Measurements from ENCODE around the gene CADPS2.
"Not testable (repeated sequence)": the region's sequence is repeated elsewhere in the genome, so short reads cannot be mapped to it uniquely, and the experiment has no call there.

Gene CADPS2

DNA sequence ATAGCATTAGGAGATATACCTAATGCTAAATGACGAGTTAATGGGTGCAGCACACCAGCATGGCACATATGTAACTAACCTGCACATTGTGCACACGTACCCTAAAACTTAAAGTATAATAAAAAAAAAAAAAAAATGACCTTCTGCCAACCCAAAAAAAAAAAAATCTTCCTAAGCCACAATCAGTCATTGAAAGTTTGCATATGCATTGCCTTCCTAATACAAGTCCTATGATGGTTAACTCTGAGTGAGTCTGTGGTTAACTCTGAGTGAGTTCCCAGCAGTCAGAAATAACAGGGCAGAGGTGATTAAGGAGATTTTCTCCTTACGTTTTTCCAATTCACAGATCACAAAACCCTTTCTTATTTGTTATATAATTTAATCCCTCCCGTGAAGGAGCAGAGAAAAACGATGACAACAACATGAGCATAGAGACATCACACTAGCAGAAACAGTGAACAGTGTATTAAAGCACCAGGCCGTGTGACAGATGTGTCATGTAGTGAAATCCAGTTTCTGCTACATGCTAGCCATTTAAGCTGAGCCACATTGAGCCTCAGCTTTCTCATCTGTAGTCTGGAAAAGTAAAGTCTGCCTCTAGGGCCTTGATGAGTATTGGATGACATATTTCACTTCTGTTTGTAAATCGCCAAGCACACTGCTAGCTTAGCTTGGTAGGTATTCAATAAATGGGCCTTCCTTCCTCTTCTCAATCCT lies 176.2 kb downstream of the CADPS2 start:
- no peak for DNase-seq (ENCODE audit: low read depth)

DNA sequence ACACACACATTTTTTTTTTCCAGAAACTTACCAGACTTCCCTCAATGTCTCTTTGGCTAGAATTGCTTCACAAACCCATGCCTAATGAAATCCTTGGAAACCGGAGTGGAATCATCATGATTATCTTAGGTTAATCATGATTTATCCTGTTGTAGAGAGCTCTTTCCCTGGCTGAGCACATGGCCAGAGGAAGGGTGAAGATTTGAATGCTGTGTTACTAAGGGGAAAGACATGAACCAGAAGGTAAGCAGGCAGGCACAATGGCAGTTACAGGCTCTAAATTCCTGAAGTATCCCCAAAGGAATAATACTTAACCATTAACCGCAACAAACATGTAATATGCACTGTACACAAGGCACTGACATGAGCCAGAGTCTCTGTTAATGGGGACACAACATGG lies 179.4 kb downstream of the CADPS2 start:
- no peak for DNase-seq (ENCODE audit: low read depth)

DNA sequence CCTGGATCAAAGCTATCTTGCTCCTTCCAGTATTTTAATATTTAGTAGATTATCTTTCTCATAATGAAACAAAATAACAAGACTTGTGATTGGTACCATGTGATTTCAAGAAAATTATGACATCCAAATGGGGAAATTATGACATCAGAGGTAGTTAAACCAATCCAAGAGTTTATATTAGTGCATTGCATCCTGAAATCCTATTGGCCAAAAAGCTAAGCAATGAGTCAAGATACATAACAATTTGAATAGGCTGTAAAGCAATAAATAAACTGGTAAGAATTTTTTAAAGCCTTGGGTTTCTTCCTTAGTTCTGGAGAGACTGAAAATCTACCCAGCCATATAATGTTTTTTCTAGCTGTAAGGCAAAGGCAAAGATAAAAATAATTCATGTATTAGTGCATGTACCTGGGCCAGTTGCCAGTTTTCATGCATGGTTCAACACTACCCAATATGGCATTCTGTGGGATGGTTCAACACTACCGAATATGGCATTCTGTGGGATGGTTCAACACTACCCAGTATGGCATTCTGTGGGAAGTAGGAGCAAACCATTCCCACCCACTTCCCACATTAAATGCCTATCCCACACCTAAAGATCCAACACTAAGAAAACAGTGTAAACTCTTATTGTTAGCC lies 183.3 kb downstream of the CADPS2 start, which contains the start of gene RNF148:
TSS of gene RNF148 (minus strand) at position 51 of the 639 bp plus-strand sequence. CDS start 172 bp downstream, outside the sequence.
- no peak for DNase-seq (ENCODE audit: low read depth)

DNA sequence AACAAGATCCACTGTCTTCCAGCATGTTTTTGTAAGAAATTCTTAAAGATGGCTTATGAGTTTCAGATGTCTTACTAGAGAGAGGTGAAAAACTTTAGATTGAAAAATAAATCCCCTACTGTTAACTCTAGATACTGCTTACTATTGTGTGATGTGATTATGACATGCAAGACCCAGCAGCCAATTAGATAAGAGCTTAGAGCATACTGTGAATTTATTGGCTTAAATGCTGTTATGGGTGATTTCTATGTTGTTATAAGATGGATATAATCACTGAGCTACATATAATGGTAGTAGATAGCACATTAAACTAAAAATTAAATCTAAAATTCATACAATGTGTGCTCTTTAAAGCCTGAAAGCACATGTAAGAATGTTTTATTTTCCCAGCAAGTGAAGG lies 187.2 kb downstream of the CADPS2 start, which contains the start of gene RNF133:
TSS of gene RNF133 (minus strand) at position 101 of the 400 bp plus-strand sequence. CDS start 199 bp downstream, outside the sequence.
- DNase-seq (ENCODE audit: low read depth): no peak

DNA sequence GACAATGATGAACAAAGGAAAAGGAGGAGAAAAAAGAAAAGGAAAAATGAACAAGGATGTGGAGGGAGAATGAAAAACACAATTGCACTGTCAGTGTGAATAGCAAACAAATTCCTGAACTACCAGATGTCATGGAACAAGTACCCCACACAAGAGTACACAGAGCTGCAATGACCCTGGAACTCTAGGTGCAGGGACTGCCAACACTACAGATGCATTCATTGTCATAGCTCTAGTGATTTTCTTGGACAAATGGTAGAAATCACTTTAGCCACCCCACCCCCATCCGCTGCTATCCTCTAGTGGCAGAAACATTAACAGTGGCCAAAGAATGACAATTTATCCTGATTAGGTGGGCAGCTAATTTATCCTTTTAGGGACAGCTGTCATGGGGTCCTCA lies 190.4 kb downstream of the CADPS2 start:
- no peak for DNase-seq (ENCODE audit: low read depth)

DNA sequence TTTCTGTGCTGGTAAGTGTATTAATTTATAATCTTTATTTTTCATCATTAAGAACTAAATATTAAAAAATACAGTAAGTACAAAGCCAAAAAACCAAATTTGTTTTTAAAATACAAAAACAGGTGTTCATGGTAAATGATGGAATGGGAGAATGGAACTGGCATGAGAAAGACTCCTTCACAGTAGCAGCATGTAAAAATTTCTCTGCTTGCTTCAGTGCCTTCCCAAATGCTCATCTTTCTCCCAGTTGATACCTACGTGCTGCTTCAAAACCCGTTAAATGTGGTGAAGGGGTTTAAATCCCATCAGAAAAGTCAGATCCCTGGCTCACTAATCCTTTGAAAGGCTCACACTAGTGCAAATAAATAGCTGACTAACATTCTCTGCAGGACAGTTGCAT lies 191.6 kb downstream of the CADPS2 start:
- DNase-seq (ENCODE audit: low read depth): no peak

DNA sequence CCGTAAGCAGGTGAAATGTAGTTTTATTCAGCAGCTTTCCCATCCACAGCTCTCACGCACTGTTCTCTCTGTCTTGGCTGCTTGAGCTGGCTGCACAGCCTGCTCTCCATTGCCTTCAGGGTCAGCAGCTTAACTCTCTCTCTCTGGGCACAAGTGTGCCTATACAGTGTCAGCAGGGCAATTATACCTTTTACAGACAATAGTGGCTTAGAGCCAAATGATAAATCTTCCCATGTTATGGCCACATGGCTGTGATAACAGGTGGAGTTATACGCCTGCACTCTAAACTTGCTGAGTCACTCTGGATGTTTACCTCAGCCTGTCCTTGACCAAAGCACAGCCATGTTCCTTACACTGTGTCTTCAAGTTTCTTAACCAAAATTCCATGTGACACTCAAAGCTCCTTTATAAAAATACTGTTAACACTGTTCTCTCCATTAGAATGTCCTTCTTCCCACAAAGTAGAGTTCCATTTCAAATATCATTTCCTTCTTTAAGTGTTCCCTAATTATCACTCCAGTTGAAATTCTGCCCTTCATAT lies 193.4 kb downstream of the CADPS2 start:
- DNase-seq (ENCODE audit: low read depth): no peak

DNA sequence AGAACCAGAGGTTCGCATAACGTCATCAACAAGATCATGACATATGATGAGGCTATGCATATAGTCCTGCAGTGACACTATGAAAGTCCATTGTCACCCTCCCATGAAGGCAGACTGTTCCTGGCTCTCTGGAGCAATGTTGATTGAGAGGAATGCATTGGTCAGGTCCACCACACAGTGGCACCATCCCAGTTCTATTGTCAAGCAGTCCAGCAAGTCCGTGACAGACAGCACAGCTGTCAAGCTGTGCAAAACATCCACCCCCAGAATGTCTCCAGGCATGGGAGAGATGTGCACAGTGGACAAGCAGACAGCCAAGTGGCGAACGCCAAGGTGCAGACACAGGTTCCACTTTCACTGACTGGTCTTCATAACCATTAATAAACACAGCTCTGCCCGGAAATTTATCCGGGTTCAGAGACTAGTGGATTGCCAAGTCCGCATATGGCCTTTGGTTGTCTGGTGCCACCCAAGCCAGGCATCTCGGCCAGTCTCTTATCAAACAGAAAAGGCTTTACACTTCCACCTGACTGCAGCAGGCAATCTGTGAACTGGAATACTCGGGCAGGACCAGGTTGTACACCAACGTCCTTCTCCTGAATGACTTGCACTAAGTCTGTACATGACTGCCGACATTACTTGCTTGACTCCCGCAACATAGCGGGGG lies 194.6 kb downstream of the CADPS2 start:
- DNase-seq (ENCODE audit: low read depth): no peak

DNA sequence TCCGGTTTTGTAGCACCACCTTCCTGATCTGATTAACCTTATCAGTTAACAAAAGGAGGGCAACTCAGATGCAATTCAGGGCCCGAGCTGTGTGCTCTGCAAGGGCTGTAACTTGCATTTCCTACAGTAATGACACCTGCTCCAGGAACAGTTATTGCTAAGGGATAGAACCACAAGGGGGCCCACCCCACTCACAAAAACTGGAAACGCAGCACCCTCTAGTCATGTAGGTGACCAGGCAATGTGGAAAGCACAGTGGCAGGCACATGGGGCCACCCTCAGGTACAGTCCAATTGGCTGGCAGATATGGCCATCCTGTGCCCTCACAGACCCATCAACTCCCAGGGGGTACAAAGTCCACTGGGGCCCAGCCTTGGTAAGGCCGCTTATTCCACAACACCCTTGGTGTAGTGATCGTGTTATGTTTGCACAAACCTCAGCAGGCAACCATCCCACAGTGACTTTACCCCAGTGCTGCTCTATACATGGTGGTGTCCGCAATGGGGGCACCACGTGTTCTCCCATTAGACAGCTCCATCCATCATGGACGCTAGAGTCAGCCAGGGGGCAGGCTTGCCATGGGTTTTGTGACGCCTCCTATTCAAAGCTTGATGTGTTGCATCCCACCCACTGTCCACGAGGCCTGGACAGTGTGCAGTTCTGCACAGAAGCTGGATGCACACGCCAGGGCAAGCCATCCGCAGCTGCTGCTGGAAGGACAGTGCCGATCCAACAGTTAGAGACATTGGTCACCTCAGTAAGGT lies 196.7 kb downstream of the CADPS2 start:
- no peak for DNase-seq (ENCODE audit: low read depth)

DNA sequence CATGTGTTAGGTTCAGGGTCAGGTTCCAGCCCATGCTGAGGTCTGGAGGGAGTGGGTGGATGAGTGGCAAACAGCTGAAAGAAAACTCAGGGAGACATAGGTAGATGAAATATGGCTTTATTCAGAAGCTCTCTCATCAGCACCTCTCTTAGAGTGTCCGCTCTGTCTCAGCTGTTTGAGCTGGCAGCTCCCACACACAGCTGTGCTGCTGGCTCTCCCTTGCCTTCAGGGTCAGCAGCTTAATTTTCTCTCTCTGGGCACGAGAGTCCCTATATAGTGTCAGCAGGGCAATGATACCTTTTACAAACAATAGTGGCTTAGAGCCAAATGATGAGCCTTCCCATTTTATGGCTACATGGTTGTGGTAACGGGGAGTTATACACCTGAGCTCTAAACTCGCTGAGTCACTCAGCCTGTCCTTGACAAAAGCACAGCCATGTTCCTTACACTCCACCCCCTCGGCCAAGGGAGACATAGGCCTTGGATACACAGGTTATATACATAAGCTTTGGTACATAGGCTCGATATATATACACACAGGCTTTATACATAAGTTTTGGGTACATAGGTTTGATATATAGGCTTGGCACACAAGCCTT lies 197.8 kb downstream of the CADPS2 start:
- DNase-seq (ENCODE audit: low read depth): no peak

DNA sequence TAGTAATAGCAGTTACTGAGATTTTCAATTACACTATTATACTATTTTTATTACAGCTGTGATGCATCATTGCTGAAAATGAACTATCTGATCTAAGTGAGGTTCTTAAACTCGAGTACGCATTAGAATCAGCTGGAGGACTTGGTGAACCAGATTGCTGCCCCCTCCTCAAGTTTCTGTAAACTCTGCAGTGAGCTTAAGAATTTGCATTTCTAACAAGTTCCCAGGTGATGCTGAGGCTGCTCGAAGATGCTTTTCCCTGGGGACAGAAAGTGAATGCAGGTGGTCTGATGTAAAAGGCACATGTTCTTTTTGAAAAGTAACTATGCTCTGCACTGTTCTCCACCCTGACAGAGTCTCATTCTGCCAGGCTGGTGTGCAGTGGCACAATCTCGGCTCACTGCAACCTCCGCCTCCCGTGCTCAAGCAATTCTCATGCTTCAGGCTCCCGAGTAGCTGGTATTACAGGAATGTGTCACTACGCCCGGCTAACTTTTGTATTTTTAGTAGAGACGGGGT lies 199.8 kb downstream of the CADPS2 start:
- DNase-seq (ENCODE audit: low read depth): no peak

DNA sequence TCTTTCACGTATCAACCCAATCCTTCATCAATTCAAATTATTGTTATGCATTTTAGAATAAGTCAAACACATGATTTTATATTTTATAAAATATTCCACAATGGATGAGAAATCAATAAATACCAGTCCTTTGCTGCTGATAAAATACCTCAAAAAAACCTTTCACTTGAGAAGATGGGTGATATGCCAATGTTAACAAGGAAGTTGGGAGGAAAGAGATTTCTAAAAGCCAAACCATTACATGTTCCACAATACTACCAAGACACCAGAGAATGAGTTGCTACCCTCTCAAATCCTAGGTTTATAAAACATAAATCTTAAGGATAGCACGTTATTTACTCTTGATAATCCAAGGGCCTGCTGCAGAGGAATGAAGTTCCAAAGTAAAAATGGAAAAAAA lies 201.8 kb downstream of the CADPS2 start:
- DNase-seq (ENCODE audit: low read depth): no peak

DNA sequence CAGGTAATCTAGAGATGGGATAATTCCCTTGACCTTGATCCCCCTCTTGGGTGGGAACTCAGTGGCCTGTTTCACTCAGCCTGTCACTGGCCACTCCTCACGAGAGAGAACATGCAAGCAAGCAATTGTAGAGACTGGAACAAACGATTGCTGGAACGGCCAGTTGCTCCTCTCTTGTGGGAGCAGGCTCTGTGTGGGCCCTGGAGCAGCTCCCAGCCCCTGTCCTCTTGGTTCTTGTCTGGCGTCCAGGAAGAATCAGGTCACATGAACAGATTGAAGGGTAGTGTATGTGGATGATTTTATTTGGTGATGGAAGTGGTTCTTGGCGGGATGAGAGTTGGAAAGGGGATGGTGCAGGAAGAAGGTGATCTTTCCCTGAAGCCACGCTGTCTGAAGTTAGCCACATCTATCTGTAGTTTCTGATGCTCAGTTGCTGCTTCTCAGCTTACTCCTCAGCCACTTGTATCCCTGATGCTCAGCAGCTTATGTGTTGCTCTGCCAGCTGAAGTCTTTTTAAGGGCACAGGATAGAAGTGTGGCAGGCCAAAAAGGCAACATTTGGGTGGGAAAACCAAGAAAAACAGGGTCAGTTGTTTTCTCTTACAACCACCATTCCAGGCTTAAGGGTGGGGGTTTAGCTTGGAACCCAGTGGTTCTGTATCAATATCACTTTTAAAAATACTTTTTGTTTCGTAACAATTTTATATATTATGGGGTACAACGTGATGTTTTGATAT lies 203.3 kb downstream of the CADPS2 start:
- no peak for DNase-seq (ENCODE audit: low read depth)

DNA sequence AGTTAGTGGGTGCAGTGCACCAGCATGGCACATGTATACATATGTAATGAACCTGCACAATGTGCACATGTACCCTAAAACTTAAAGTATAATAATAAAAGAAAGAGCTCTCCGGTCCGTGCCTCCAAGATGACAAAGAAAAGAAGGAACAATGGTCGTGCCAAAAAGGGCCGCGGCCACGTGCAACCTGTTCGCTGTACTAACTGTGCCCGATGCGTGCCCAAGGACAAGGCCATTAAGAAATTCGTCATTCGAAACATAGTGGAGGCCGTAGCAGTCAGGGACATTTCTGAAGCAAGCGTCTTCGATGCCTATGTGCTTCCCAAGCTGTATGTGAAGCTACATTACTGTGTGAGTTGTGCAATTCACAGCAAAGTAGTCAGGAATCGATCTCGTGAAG lies 205.1 kb downstream of the CADPS2 start:
- DNase-seq (ENCODE audit: low read depth): not testable (repeated sequence)

DNA sequence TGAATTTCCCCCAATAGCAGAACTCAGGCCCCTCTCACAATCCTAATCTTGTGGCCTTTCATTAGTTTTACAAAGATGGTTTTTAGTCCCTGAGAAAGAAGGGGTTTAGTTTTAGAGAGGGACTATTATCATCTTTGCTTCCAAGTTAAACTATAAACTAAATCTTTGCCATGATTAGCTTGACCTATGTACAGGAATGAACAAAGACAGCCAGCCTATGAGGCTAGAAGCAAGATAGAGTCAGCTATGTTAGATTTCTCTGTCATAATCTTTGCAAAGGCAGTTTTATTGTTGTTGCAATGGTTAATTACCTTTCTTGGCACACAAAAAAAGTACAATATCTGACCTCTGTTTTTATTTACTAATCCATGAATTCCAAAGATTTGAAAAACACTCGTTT lies 206.4 kb downstream of the CADPS2 start:
- DNase-seq (ENCODE audit: low read depth): no peak

DNA sequence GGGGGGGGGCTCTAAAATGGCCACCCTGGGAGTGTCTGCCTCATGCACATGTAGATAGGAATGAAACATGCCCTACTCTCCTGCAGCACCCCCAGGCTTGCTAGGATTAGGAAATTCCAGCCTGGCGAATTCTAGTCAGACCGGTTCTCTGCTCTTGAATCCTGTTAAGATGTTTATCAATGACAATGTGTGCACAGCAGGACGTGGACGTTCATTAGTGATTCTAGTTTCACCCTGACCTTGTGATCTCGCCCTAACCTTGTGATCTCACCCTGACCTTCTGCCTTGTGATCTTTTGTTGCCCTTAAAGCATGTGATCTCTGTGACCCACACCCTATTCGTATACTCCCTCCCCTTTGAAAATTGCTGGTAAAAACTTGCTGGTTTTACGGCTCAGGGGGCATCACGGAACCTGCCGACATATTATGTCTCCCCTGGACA lies 207.0 kb downstream of the CADPS2 start:
- DNase-seq (ENCODE audit: low read depth): not testable (repeated sequence)

DNA sequence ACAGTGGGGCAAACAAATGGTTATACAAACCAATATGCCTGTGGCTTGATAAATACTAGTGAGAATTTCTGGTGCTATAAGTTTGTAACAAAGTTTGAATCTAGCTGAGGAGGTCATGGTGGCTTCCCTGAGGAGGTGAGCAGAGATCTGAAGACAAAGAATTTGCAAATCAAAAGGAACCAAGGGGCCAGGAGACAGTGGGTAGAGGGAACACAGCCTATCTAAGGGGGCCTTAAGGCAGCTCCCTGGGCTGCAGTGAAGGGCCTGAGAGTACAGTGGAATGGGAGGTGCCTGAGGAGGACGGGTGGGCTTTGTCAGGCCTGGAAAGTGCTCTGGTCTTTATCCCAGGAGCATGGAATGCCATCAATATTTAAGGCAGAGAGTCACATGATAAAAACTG lies 209.1 kb downstream of the CADPS2 start:
- DNase-seq (ENCODE audit: low read depth): no peak

DNA sequence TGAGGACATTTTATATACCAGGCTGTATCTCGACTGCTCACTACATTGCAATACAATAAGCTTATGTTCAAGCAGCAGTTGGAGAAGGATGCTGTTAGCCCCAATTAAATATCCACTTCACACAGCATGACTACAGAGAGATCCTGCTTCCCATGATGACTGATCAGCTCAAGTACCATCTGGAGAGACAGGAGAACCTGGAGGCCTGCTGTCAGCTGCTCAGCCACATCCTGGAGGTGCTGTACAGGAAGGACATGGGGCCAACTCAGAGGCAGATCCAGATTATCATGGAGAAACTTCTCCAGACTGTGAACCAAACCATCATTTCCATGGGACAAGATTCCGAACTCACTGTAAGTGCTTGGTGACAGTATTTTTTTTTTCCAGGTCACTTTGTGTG lies 209.8 kb downstream of the CADPS2 start:
- DNase-seq (ENCODE audit: low read depth): no peak

DNA sequence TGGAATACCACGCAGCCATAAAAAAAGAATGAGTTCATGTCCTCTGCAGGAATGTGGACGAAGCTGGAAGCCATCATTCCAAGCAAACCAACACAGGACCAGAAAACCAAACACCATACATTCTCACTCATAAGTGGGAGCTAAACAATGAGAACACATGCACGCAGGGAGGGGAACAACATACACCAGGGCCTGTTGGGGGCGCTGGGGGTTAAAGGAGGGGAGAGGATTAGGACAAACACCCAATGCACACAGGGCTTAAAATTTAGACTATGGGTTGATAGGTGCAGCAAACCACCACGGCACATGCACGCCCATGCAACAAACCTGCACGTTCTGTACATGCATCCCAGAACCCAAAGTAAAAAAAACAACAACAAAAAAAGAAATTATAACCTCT lies 210.6 kb downstream of the CADPS2 start:
- no peak for DNase-seq (ENCODE audit: low read depth)

DNA sequence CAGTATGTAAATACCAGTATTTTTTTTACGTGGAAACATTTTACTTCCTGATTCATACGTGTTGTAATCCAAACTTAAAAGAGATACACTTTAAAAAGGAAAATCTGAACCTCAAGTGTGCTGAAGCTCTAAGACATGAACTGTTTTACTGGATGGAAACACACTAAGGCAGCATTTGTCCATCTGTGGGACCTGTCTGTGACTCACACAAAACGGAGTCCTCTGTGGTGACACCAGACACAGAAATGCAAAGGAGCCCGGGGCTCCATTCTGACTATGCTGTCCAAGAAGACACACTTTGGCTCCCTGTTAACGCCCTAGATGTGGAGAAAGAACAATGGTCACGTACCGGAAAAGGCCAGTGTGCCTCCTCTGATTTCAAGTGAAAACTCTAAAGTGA lies 211.2 kb downstream of the CADPS2 start:
- no peak for DNase-seq (ENCODE audit: low read depth)

DNA sequence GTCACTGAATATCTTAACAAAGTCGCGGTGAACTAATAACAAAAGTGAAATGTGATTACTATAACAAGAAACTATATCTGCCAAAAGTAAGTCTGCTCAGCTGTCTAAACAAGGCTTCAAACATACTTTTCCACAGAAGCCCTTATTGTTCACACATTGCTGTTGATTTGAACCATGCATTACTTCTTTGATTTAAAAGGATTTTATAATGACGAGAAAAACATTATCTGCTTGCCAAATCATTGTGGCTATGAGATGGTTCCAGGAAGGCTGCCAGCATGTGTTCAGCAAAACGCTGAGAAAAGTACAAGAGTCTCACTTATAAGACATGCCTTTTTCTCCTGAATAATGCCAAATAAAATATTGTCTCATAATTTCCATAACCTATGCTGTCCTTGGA lies 211.8 kb downstream of the CADPS2 start:
- DNase-seq (ENCODE audit: low read depth): no peak
